ENCODE data around the gene SOX5. TPM values are rescaled to one million over a fixed set of nuclear protein-coding genes. Genes with fewer than 3 reads are reported as not detected.

SOX5 gene
- total and polyA plus RNA-seq, 2 experiments from 2014 or later: 1.0 to 4.7 TPM

GRCh38 chr12:23945249-23945648 is 4.2 kb downstream of the SOX5 start (continued):
- TF ChIP-seq ZNF462 (CRISPR knock-in tag; IDR thresholded peaks at IDR 0.05): no peak
- TF ChIP-seq CREB1 (CRISPR knock-in tag; IDR thresholded peaks at IDR 0.05; ENCODE audit: low read depth): no peak
- TF ChIP-seq POLR2AphosphoS5 (IDR thresholded peaks at IDR 0.05; ENCODE audit: low read depth): no peak
- no peak for TF ChIP-seq ZNF114 (CRISPR knock-in tag; IDR thresholded peaks at IDR 0.05)

- no peaks in the 10 kb centered on the region for H3K79me2 ChIP-seq (replicated peaks; ENCODE audit: insufficient read depth)
- peak overlapping the region; percentile 27; the same call in 1 of the 2 replicates for H3K27ac Mint-ChIP-seq
- no peaks in the 10 kb centered on the region for H3K9me2 ChIP-seq (ENCODE audit: insufficient read depth)
- no peak overlapping the region for H3K27ac ChIP-seq (ENCODE audit: low read depth)
- no peak overlapping the region for H3K4me3 Mint-ChIP-seq
- H3K36me3 Mint-ChIP-seq (ENCODE audit: low read depth): no peaks in the 10 kb centered on the region
- TF ChIP-seq ZNF114 (CRISPR knock-in tag; IDR thresholded peaks at IDR 0.05): no peak
- TF ChIP-seq CTCF (conservative IDR thresholded peaks at IDR 0.05; ENCODE audit: low read depth in 2 of 2): 0 out of 4 replicates have a peak, but pooled peaks of 1 of the 2 experiments have one; percentile 3
- H3K4me1 ChIP-seq (ENCODE audit: insufficient read depth): no peaks in the 10 kb centered on the region
- peaks cover 1% of the 10 kb centered on the region for H3K27me3 Mint-ChIP-seq (ENCODE audit: insufficient read depth, low read depth, poor library complexity)
- H4K20me1 ChIP-seq (replicated peaks; ENCODE audit: insufficient read depth): no peaks in the 10 kb centered on the region
- H3K4me1 Mint-ChIP-seq: peaks cover 9% of the 10 kb centered on the region; the same call in 2 of the 3 replicates
- ATAC-seq (peak; percentile 88), DNase-seq (ENCODE audit: low spot score) (peak; percentile 33)
- peaks cover 13% of the 10 kb centered on the region for H3K27me3 ChIP-seq (ENCODE audit: insufficient read depth)
- H3K36me3 ChIP-seq (ENCODE audit: insufficient read depth): no peaks in the 10 kb centered on the region
- H3K4me3 ChIP-seq: no peak overlapping the region
- H3K9me3 Mint-ChIP-seq: no peaks in the 10 kb centered on the region
- H3F3A ChIP-seq (replicated peaks; ENCODE audit: low read depth): no peaks in the 10 kb centered on the region
- H3K4me2 ChIP-seq: no peak overlapping the region
- H2AFZ ChIP-seq: no peak overlapping the region
Observed at GRCh38 chr12:23944067-23944466, 5.4 kb downstream of the SOX5 start.
